Immature natural killer cell (primary cell): Measurements from ENCODE around the gene CDX1. TPM values are rescaled to one million over a fixed set of nuclear protein-coding genes. Genes with fewer than 3 reads are reported as not detected.

Experiments
- DNase-seq, 3 donors: peaks; one replicate each; pipeline ENCODE4 v3.0.0; 2022; ENCODE audit warnings: mixed read lengths in 1 of 3
- H3K27ac Mint-ChIP-seq, 6 donors: one replicate each; pipeline ENCODE4 v1.8.0; 2020; ENCODE audit warnings: mixed read lengths in 6 of 6, mild to moderate bottlenecking in 5 of 6, inconsistent platforms in 4 of 6, moderate library complexity in 3 of 6
- H3K27me3 Mint-ChIP-seq, 3 donors: one replicate each; pipeline ENCODE4 v1.8.0; 2020 to 2021; ENCODE audit warnings: low read depth in 3 of 3, mild to moderate bottlenecking in 3 of 3, mixed read lengths in 3 of 3, moderate library complexity in 3 of 3, inconsistent platforms in 1 of 3
- H3K36me3 Mint-ChIP-seq, 3 donors: one replicate each; pipeline ENCODE4 v1.8.0; 2020; ENCODE audit warnings: mixed read lengths in 3 of 3, inconsistent platforms in 2 of 3, mild to moderate bottlenecking in 2 of 3
- H3K4me1 Mint-ChIP-seq, 2 donors: one replicate each; pipeline ENCODE4 v1.8.0; 2020; ENCODE audit warnings: inconsistent platforms in 2 of 2, mild to moderate bottlenecking in 2 of 2, mixed read lengths in 2 of 2, moderate library complexity in 1 of 2
- H3K4me3 Mint-ChIP-seq, 5 donors: one replicate each; pipeline ENCODE4 v1.8.0; 2020; ENCODE audit warnings: mild to moderate bottlenecking in 5 of 5, mixed read lengths in 5 of 5, inconsistent platforms in 3 of 5, moderate library complexity in 3 of 5
- H3K9me3 Mint-ChIP-seq, 6 donors: one replicate each; pipeline ENCODE4 v1.8.0; 2020; ENCODE audit warnings: mild to moderate bottlenecking in 6 of 6, mixed read lengths in 6 of 6, inconsistent platforms in 4 of 6, moderate library complexity in 3 of 6
- polyA plus RNA-seq, 3 donors: library from polyadenylated mRNA; unstranded; fragments of 300-500 nt; fragmentation: Illumina TruSeq; gene quantifications; one replicate each; pipeline ENCODE4 v1.2.3, GENCODE V29; 2021

The CDX1 gene
- polyA plus RNA-seq, 3 donors from 2014 or later = not detected

DNA sequence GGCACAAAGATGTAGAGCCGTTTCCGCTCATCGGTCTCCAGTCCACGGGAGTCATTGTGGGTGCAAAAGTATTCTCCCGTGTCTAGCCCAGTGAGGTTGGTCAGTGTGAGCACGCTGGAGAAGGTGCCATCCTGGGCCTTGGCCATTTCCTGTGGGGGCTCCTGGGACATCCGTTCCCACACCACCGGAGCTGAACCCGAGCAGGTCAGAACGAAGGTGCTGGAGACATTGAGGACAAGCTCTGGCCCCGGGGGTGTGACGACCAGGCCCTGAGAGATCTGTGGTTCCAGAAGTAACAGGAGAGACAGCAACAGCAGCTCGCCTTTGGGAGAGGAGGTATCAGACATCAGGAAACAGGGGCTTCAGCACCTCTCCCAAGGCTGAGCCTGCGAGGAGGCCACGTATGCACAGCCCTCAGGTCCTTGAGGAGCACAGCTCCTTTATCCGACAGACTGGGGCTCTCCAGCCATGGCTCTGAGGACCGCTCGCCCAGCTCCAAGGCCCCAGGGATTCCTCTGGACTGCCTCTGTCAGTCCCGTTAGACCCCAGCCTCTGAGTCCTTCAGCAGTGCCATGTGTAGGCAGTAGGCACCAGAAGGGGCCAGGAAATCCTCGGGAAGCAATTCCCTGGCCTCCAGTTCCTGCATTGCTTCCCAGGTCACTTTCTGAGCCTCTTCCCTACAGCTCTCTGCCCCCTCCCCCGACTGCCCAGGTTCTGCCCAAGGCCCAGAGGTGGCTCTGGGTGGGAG, 30.8 kb upstream of the CDX1 start:
- H3K27me3 Mint-ChIP-seq = peaks cover 0 to 2% (median 0%) of the 10 kb centered on the region in 3 donors
- no peaks in the 10 kb centered on the region for H3K9me3 Mint-ChIP-seq
- DNase-seq = no peak
- H3K4me1 Mint-ChIP-seq = peaks cover 10 to 12% of the 10 kb centered on the region in 2 donors
- H3K4me3 Mint-ChIP-seq = no peak overlapping the region
- H3K27ac Mint-ChIP-seq = peak overlapping the region in 1 of 6 donors; percentile 20
- peaks cover 0 to 9% (median 4%) of the 10 kb centered on the region in 3 donors for H3K36me3 Mint-ChIP-seq

- DNase-seq = no peak
- H3K4me1 Mint-ChIP-seq = peaks cover 2 to 6% of the 10 kb centered on the region in 2 donors
- peaks cover 0 to 9% (median 4%) of the 10 kb centered on the region in 3 donors for H3K36me3 Mint-ChIP-seq
- no peak overlapping the region for H3K27ac Mint-ChIP-seq
- no peak overlapping the region for H3K4me3 Mint-ChIP-seq
- no peaks in the 10 kb centered on the region for H3K9me3 Mint-ChIP-seq
- H3K27me3 Mint-ChIP-seq = peaks cover 0 to 2% (median 0%) of the 10 kb centered on the region in 3 donors
Observed at GRCh38 chr5:150136305-150137167, 30.0 kb upstream of the CDX1 start.

DNA sequence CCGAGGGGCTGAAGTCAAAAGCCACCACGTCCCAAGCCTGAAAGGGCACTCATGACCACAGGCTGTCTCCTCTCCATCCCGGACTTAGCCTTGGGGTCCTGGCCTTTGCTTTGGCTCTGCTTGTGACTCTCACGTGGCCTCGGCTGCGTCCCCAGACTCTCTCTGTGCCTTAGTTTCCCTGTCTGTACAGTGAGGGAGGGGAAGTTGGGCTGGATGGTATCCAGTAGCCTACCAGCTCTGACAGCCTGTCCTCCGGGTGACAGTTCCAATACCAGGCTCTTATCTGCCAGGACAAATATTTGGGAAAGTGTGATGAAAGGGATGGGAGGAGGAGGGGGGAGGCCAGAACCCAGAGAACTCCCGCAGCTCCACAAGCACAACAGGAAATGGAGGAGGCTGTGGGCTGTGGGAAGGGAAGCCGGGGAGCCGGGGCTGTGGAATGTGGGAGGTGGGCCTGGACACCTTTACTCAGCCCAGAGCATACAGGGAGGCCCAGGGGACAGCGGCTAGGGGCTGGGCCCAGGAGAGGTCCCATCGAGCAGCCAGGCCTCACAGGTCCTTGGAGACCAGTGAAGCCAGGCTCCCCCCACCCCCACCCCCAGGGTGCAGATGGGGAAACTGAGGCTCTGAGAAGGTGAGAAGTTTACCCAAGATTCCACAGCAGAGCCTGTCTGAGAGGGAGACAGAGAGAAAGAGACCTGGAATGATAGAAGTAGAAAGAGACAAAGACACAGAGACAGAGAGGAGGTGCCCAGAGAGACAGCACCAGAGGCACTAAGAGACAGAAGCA, 29.2 kb upstream of the CDX1 start:
- Mint-ChIP-seq H3K4me1 (peaks cover 0 to 5% of the 10 kb centered on the region in 2 donors), H3K9me3 (no peaks in the 10 kb centered on the region), H3K27ac (peak overlapping the region in 4 of 6 donors; percentile 24 to 60 (median 38)), H3K36me3 (peaks cover 0 to 9% (median 4%) of the 10 kb centered on the region in 3 donors), H3K27me3 (peaks cover 0 to 2% (median 0%) of the 10 kb centered on the region in 3 donors), H3K4me3 (no peak overlapping the region)
- no peak for DNase-seq

- H3K4me1 Mint-ChIP-seq = peaks cover 4 to 5% of the 10 kb centered on the region in 2 donors
- H3K27ac Mint-ChIP-seq = peak overlapping the region in 3 of 6 donors; percentile 24 to 60 (median 26)
- no peak overlapping the region for H3K4me3 Mint-ChIP-seq
- H3K9me3 Mint-ChIP-seq = no peaks in the 10 kb centered on the region
- peaks cover 0 to 9% (median 4%) of the 10 kb centered on the region in 3 donors for H3K36me3 Mint-ChIP-seq
- DNase-seq = no peak
- peaks cover 0 to 3% (median 0%) of the 10 kb centered on the region in 3 donors for H3K27me3 Mint-ChIP-seq
Observed at GRCh38 chr5:150137997-150138396, 28.6 kb upstream of the CDX1 start.

DNA sequence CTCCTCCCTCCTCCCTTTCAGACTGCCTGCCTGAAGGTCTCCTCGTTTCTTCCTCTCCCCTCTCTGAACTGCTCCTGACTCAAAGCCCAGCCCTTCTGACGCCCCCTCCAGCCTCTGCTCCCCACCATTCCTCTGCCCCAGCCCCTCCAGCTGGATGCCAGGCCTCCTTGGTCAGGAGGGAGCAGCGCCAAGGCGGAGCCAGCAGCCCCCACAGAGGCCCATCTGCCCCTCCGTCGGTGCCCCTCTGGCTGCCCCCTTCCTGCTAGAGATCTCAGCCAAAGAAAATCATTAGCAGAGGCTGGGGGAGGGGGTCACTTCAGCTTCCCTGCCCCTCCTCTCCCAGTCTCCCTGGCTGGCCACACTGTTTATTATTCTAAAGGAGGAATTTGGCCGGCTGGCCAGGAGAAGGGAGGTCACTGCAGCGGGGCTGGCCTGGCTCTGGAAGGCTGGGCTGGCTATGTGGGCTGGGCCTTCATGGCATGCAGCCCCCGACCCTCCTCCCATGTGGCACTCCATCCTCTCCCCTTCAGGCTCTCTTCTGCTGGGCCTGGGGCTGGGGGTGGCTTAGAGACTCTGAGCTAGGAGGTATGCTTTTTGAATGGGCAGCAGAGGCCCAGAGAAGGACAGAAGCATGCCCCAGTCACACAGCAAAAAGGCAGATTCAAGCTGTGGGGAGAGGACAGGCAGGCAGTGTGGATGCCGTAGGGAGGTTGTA, 27.9 kb upstream of the CDX1 start:
- Mint-ChIP-seq H3K4me1 (peaks cover 4 to 11% of the 10 kb centered on the region in 2 donors), H3K4me3 (no peak overlapping the region), H3K36me3 (peaks cover 0 to 9% (median 3%) of the 10 kb centered on the region in 3 donors), H3K27me3 (peaks cover 0 to 3% (median 0%) of the 10 kb centered on the region in 3 donors), H3K27ac (peak overlapping the region in 1 of 6 donors; percentile 60), H3K9me3 (no peaks in the 10 kb centered on the region)
- DNase-seq = no peak

- Mint-ChIP-seq H3K27ac (no peak overlapping the region), H3K9me3 (no peaks in the 10 kb centered on the region), H3K27me3 (peaks cover 0 to 3% (median 0%) of the 10 kb centered on the region in 3 donors), H3K36me3 (peaks cover 0 to 4% (median 0%) of the 10 kb centered on the region in 3 donors), H3K4me1 (peaks cover 4 to 11% of the 10 kb centered on the region in 2 donors), H3K4me3 (no peak overlapping the region)
- no peak for DNase-seq
Observed at GRCh38 chr5:150139334-150139733, 27.2 kb upstream of the CDX1 start.

- H3K4me3 Mint-ChIP-seq = no peak overlapping the region
- H3K9me3 Mint-ChIP-seq = no peaks in the 10 kb centered on the region
- peaks cover 9 to 23% of the 10 kb centered on the region in 2 donors for H3K4me1 Mint-ChIP-seq
- peaks cover 0 to 3% (median 3%) of the 10 kb centered on the region in 3 donors for H3K27me3 Mint-ChIP-seq
- no peak for DNase-seq
- H3K36me3 Mint-ChIP-seq = peaks cover 0 to 7% (median 0%) of the 10 kb centered on the region in 3 donors
- H3K27ac Mint-ChIP-seq = no peak overlapping the region
Observed at GRCh38 chr5:150140830-150141229, 25.7 kb upstream of the CDX1 start.

GRCh38 chr5:150141544-150142184, 24.9 kb upstream of the CDX1 start:
- Mint-ChIP-seq H3K36me3 (peaks cover 0 to 9% (median 0%) of the 10 kb centered on the region in 3 donors), H3K4me1 (peaks cover 9 to 27% of the 10 kb centered on the region in 2 donors), H3K27me3 (peaks cover 0 to 3% (median 3%) of the 10 kb centered on the region in 3 donors), H3K9me3 (no peaks in the 10 kb centered on the region), H3K4me3 (no peak overlapping the region), H3K27ac (peak overlapping the region in 1 of 6 donors; percentile 54)
- DNase-seq = no peak

DNA sequence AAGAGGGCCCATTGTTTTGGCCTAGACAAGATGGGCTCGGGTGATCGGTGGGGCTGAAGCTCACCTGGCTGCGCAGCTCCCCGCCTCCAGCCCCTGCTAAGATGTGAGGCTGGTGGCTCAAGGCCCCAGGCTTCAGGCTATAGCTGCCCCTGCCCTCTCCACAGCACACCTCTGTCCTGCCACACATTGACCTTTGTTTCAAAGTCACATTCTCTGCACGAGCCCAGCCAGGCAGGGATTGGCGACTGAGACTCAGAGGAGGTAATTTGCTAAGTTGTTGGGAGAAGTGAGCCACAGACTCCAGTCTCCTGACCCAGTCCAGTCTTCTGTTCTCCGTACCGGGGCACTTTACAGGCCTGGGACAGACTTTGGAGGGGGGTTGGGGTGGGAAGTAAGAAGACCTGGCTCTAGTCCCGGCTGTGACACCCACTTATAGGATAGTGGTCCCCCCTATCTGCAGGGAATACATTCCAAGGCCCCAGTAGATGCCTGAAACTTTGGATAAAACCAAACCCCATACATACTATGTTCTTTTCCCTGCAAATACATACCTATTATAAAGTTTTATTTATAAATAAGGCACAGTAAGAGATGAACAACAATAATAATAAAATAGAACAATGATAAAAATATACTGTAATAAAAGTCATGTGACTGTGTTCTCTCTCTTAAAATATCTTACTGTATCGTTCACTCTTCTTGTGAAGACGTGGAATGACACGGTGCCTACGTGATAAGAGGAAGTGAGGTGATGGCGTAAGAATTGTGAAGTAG, 24.2 kb upstream of the CDX1 start:
- peaks cover 0 to 9% (median 0%) of the 10 kb centered on the region in 3 donors for H3K36me3 Mint-ChIP-seq
- DNase-seq = no peak
- peaks cover 0 to 3% (median 3%) of the 10 kb centered on the region in 3 donors for H3K27me3 Mint-ChIP-seq
- no peak overlapping the region for H3K4me3 Mint-ChIP-seq
- no peaks in the 10 kb centered on the region for H3K9me3 Mint-ChIP-seq
- peak overlapping the region in 2 of 6 donors; percentile 20 to 37 for H3K27ac Mint-ChIP-seq
- peaks cover 9 to 27% of the 10 kb centered on the region in 2 donors for H3K4me1 Mint-ChIP-seq

DNA sequence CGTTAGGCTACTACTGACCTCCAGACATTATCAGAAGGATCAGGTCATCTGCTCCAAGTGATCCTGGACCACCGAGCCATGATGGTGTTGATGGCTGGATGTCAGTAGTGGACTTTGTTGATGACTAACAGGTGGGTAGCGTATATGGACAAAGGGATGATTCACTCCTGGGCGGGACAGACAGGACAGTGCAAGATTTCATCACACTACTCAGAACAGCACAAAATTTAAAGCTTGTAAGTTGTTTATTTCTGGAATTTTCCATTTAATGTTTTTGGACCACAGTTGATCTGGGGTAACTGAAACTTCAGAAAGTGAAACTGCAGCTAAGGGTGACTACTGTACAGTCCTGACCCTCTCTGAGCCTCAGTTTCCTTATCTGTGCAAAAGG, 23.6 kb upstream of the CDX1 start:
- Mint-ChIP-seq H3K27ac (peak overlapping the region in 2 of 6 donors; percentile 20 to 37), H3K4me1 (peaks cover 9 to 30% of the 10 kb centered on the region in 2 donors), H3K4me3 (no peak overlapping the region), H3K36me3 (peaks cover 0 to 12% (median 0%) of the 10 kb centered on the region in 3 donors), H3K27me3 (peaks cover 0 to 3% (median 2%) of the 10 kb centered on the region in 3 donors), H3K9me3 (no peaks in the 10 kb centered on the region)
- DNase-seq = no peak

DNA sequence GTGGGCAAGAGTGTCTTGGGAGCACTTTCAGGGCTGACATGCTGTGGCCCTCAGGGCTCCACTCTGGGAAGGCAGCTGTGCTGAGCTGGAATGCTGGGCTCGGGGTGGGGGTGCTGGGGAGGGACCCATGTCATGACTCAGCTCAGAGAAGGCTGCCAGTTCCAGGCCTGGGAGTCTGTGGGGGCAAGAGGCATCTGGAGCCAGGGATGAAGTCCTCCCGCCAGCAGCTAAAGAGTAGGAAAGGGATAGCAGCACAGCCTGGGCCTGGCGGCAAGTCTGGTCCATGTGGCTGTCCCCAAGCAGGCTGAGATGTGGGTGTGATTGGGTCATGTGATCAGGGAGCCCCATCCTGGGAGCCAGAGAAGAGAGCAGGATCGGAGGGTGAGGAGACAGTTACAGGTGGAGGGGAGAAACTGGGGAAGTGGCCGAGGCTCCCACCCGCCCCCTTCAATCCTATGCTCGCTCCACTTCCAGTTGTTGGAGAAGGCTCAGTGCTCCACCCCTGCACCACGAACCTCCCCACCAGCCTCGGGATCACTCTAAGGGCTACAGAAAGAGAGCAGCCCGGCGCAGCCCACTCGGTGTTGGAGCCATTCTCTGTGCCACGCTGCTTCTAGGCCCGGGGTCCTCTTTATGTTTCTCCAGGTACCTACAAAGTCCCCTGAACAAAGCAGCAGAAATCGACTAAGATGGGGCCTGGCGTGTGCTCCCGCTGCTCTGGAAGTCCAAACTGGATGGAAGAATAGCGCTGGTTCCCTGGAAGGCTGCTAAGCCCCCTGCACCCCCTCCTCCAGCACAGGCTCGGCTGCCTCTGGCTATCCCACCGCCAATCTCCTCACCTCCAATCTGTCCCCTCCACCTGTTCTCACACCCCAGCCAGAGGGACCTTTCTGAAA, 23.0 kb upstream of the CDX1 start:
- peaks cover 0 to 16% (median 0%) of the 10 kb centered on the region in 3 donors for H3K36me3 Mint-ChIP-seq
- no peak for DNase-seq
- H3K27me3 Mint-ChIP-seq = peaks cover 0 to 3% (median 1%) of the 10 kb centered on the region in 3 donors
- H3K27ac Mint-ChIP-seq = peak overlapping the region in 2 of 6 donors; percentile 20 to 37
- no peaks in the 10 kb centered on the region for H3K9me3 Mint-ChIP-seq
- peaks cover 13 to 37% of the 10 kb centered on the region in 2 donors for H3K4me1 Mint-ChIP-seq
- H3K4me3 Mint-ChIP-seq = peak overlapping the region in 1 of 5 donors; percentile 35
